GM19467 (cell line): ENCODE data around the gene TREM1.
"Not testable (repeated sequence)": the region's sequence is repeated elsewhere in the genome, so short reads cannot be mapped to it uniquely, and the experiment has no call there.

Experiments used
- ATAC-seq: cut with Tn5 transposase; IDR thresholded peaks from one replicate; pipeline ENCODE4 v1.9.1; 2021; ENCODE audit warnings: mild to moderate bottlenecking, moderate library complexity; ENCODE audit not compliant: unreplicated experiment

TREM1 gene

GRCh38 chr6:41262401-41262800 is 24.1 kb downstream of the TREM1 start:
- no peak for ATAC-seq

- no peak for ATAC-seq
Measured at GRCh38 chr6:41258196-41258493, 28.3 kb downstream of the TREM1 start.

- ATAC-seq, result no peak
Measured at GRCh38 chr6:41257369-41258195, 28.9 kb downstream of the TREM1 start.

- no peak for ATAC-seq
Measured at GRCh38 chr6:41256383-41256782, 30.1 kb downstream of the TREM1 start.

GRCh38 chr6:41255638-41256246 is 30.7 kb downstream of the TREM1 start:
- no peak for ATAC-seq

- ATAC-seq, result no peak
Measured at GRCh38 chr6:41255110-41255509, 31.4 kb downstream of the TREM1 start.

- ATAC-seq, result no peak
Measured at GRCh38 chr6:41252401-41253169, 33.9 kb downstream of the TREM1 start.

GRCh38 chr6:41247882-41248705 is 38.4 kb downstream of the TREM1 start:
- ATAC-seq, result no peak

GRCh38 chr6:41247288-41247865 is 39.1 kb downstream of the TREM1 start:
- ATAC-seq, result no peak

GRCh38 chr6:41246529-41246928 is 40.0 kb downstream of the TREM1 start:
- ATAC-seq, result not testable (repeated sequence)

GRCh38 chr6:41239467-41240159 is 46.9 kb downstream of the TREM1 start:
- ATAC-seq, result no peak

- no peak for ATAC-seq
Measured at GRCh38 chr6:41237128-41237527, 49.4 kb downstream of the TREM1 start.

- no peak for ATAC-seq
Measured at GRCh38 chr6:41236276-41236675, 50.2 kb downstream of the TREM1 start.

GRCh38 chr6:41232667-41233066 is 53.8 kb downstream of the TREM1 start:
- no peak for ATAC-seq

GRCh38 chr6:41231246-41231645 is 55.2 kb downstream of the TREM1 start:
- ATAC-seq, result no peak

- ATAC-seq, result no peak
Measured at GRCh38 chr6:41229721-41230120, 56.8 kb downstream of the TREM1 start.

GRCh38 chr6:41228616-41229015 is 57.9 kb downstream of the TREM1 start:
- no peak for ATAC-seq

GRCh38 chr6:41228096-41228495 is 58.4 kb downstream of the TREM1 start, which contains the start of gene TREML4:
Gene TREML4 (plus strand): TSS chr6:41228349. CDS start chr6:41228428, 79 bp downstream.
- ATAC-seq, result no peak

GRCh38 chr6:41226752-41227151 is 59.7 kb downstream of the TREM1 start:
- ATAC-seq, result no peak

- ATAC-seq, result no peak
Measured at GRCh38 chr6:41224800-41225199, 61.7 kb downstream of the TREM1 start.
